DOHH2 (cell line): Measurements from ENCODE around the gene ZNF862.

Source experiments
- H3F3A ChIP-seq: fragments of 200-600 bp; sonication (generic), shearing (Covaris generic); 2 replicates; pipeline ENCODE4 v1.6.0; 2016; ENCODE audit warnings: antibody characterized with exemption, mild to moderate bottlenecking; ENCODE audit not compliant: control insufficient read depth, insufficient read depth
- H3K27ac ChIP-seq: fragments of 200-600 bp; sonication (generic); 2 replicates; pipeline ENCODE4 v1.5.1; 2014; ENCODE audit warnings: low read depth, mild to moderate bottlenecking, low read length, moderate library complexity
- H3K27me3 ChIP-seq: fragments of 200-600 bp; sonication (generic); 2 replicates; pipeline ENCODE4 v1.6.1; 2014; ENCODE audit warnings: mild to moderate bottlenecking, low read length, mixed read lengths; ENCODE audit not compliant: control insufficient read depth
- H3K36me3 ChIP-seq: fragments of 200-600 bp; sonication (generic); 2 replicates; pipeline ENCODE4 v1.6.1; 2014; ENCODE audit warnings: mild to moderate bottlenecking, low read length, moderate library complexity, mixed read lengths; ENCODE audit not compliant: control insufficient read depth
- H3K4me1 ChIP-seq: fragments of 200-600 bp; sonication (generic); 2 replicates; pipeline ENCODE4 v1.6.1; 2014; ENCODE audit warnings: mild to moderate bottlenecking, low read length, mixed read lengths; ENCODE audit not compliant: control insufficient read depth
- H3K4me2 ChIP-seq: fragments of 200-600 bp; sonication (generic); 2 replicates; pipeline ENCODE4 v1.6.0; 2014; ENCODE audit warnings: mild to moderate bottlenecking, low read length, moderate library complexity
- H3K4me3 ChIP-seq: fragments of 200-600 bp; sonication (generic); 2 replicates; pipeline ENCODE4 v1.5.1; 2014; ENCODE audit warnings: mild to moderate bottlenecking, low read length, mixed read lengths
- H3K79me2 ChIP-seq: fragments of 200-600 bp; sonication (generic); 2 replicates; pipeline ENCODE4 v1.6.1; 2014; ENCODE audit warnings: mild to moderate bottlenecking, low read length, mixed read lengths; ENCODE audit not compliant: control insufficient read depth
- H3K9me2 ChIP-seq: fragments of 200-600 bp; sonication (generic); replicated peaks from 2 replicates; pipeline ENCODE4 v1.6.1; 2014; ENCODE audit warnings: mild to moderate bottlenecking, low read length, mixed read lengths; ENCODE audit not compliant: control insufficient read depth
- H3K9me3 ChIP-seq: fragments of 200-600 bp; sonication (generic); 2 replicates; pipeline ENCODE4 v1.6.1; 2014; ENCODE audit warnings: antibody characterized with exemption, low read length, mixed read lengths; ENCODE audit not compliant: control insufficient read depth, insufficient read depth
- H4K20me1 ChIP-seq: fragments of 200-600 bp; sonication (generic); 2 replicates; pipeline ENCODE4 v1.6.0; 2014; ENCODE audit warnings: low read depth, mild to moderate bottlenecking, antibody characterized with exemption, low read length, moderate library complexity; ENCODE audit not compliant: control insufficient read depth, insufficient read depth
- EZH2phosphoT487 ChIP-seq: fragments of 200-600 bp; sonication (generic); IDR thresholded peaks from 2 replicates; pipeline ENCODE4 v1.6.1; 2017; ENCODE audit warnings: borderline replicate concordance, mild to moderate bottlenecking, antibody characterized with exemption, low read length, moderate library complexity, mixed read lengths
- TF ChIP-seq, protein P1 (sequence below): fragments of 200-600 bp; sonication (generic); IDR thresholded peaks from one replicate; pipeline ENCODE4 v1.5.1; 2014; ENCODE audit warnings: antibody characterized with exemption, mild to moderate bottlenecking, low read depth, low read length; ENCODE audit not compliant: poor library complexity, severe bottlenecking

ZNF862 gene

DNA sequence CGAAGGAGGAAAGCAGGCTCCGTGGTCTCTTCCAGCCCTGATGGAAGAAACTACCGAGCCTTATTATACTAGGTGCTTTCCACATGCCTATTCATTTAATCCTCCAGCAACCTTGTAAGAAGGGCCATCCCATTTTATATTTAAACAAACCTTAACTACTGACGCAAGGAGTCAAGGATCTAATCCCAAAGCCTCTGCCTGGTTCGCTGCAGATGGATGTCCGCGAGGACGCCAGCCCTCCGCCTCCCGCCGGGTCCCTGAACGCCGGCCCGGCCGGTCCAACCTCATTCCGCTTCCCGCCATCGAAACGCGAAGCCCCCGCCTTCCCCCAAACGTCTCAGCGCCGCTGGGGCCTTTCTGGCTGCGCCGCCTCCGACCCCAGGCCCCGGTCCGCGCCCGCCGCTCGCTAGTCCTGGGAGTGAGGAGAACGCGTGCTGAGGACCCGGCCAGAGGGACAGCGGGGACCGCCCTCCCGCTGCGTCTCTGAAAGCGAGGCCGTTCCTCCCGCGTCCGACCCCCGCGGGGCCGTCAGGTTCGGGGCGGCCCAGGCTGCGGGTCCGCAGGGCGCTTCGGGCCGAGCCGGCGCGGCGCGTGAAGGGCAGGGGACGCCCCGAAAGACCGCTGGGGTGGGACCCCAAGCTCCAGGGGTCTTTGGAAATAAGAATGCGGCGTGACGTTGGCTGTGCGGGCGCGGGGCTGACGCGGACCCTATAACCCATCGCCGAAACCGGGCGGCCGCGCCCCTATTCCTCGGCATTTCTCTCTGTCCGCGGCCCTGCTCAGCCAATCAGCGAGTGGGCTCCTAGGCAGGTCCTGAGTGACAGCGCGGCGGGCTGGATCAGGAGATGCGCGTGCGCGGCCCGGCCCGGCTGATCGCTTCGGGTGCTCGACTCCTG is 35.1 kb downstream of the ZNF862 start, which contains the start of gene ATP6V0E2:
TSS of gene ATP6V0E2 (plus strand) at position 896 of the 896 bp plus-strand sequence. CDS start 97 bp downstream, outside the sequence.
- H3K4me1 ChIP-seq = peaks cover 42% of the 10 kb centered on the region
- TF ChIP-seq, protein P1, sequence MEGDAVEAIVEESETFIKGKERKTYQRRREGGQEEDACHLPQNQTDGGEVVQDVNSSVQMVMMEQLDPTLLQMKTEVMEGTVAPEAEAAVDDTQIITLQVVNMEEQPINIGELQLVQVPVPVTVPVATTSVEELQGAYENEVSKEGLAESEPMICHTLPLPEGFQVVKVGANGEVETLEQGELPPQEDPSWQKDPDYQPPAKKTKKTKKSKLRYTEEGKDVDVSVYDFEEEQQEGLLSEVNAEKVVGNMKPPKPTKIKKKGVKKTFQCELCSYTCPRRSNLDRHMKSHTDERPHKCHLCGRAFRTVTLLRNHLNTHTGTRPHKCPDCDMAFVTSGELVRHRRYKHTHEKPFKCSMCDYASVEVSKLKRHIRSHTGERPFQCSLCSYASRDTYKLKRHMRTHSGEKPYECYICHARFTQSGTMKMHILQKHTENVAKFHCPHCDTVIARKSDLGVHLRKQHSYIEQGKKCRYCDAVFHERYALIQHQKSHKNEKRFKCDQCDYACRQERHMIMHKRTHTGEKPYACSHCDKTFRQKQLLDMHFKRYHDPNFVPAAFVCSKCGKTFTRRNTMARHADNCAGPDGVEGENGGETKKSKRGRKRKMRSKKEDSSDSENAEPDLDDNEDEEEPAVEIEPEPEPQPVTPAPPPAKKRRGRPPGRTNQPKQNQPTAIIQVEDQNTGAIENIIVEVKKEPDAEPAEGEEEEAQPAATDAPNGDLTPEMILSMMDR = no peak
- 0 out of 2 replicates have a peak, but pooled peaks have one; percentile 61 for TF ChIP-seq EZH2phosphoT487

DNA sequence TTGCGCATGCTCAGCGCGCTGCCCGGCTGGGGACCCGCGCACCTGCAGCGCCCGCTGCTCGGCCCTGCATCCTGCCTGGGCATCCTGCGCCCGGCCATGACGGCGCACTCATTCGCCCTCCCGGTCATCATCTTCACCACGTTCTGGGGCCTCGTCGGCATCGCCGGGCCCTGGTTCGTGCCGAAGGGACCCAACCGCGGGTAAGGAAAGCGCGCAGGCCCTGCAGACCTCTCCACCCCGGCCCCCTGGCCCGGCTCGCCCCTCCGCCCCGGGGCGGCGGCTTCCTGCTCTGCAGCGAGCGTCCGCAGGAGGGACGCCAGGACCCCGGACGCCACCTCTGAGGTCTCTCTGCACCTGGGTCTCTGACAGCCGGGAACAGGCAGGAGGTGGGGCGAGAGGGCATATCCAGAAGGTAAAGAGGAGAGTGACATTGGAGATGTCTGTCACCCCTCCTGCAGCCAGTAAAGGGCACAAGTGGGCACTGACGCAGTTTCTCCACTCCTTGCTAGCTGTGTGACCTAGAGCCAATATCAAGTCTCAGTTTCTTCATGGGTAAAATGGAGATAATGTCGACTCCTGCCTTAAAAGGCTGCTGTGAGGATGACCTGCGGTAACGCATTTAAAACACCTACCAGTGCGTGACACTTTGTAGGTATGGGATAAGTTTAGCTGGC is 35.9 kb downstream of the ZNF862 start:
- peaks cover 40% of the 10 kb centered on the region for H3K4me1 ChIP-seq
- no peak overlapping the region for H3K27ac ChIP-seq
- peaks cover 2% of the 10 kb centered on the region; the same call in 1 of the 2 replicates for H4K20me1 ChIP-seq
- no peaks in the 10 kb centered on the region for H3K27me3 ChIP-seq
- H3K4me2 ChIP-seq = peak overlapping the region; percentile 74
- H3K36me3 ChIP-seq = peaks cover 9% of the 10 kb centered on the region
- peaks cover 10% of the 10 kb centered on the region; the same call in 1 of the 2 replicates for H3F3A ChIP-seq
- peak overlapping the region; percentile 86 for H3K4me3 ChIP-seq
- no peaks in the 10 kb centered on the region for H3K9me3 ChIP-seq
- peaks cover 21% of the 10 kb centered on the region for H3K79me2 ChIP-seq
- TF ChIP-seq, protein P1 = peak; percentile 20
- TF ChIP-seq EZH2phosphoT487 = no peak
- no peaks in the 10 kb centered on the region for H3K9me2 ChIP-seq

More for the DNA sequence above, 35.1 kb downstream of the ZNF862 start, which contains the start of gene ATP6V0E2:
- no peaks in the 10 kb centered on the region for H3K9me3 ChIP-seq
- no peaks in the 10 kb centered on the region for H3K9me2 ChIP-seq
- H3K36me3 ChIP-seq = peaks cover 9% of the 10 kb centered on the region
- peaks cover 2% of the 10 kb centered on the region; the same call in 1 of the 2 replicates for H4K20me1 ChIP-seq
- H3K27me3 ChIP-seq = no peaks in the 10 kb centered on the region
- peak within 1 kb of the TSS; percentile 27 for H3K27ac ChIP-seq
- H3F3A ChIP-seq = peaks cover 10% of the 10 kb centered on the region; the same call in 1 of the 2 replicates
- H3K79me2 ChIP-seq = peaks cover 21% of the 10 kb centered on the region
- peak within 1 kb of the TSS; percentile 74 for H3K4me2 ChIP-seq
- peak within 1 kb of the TSS; percentile 86 for H3K4me3 ChIP-seq

DNA sequence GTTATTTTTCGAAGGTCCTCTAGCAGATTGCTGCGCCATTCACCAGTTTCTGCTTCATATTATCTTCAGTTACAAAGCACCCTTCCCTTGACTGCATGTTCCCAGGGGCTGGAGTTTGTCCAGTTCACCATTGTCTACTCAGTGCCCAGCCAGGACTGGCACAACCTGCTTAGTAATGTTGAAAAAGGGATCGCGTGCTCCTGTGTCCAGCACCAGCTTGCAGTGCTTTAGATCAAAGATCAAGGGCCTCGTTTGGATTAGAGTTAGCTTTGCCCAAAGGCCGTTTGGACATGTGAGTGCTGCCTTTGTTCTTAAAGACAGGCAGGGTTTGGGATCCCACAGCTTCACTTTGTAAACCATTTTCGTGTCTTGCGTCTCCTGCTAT is 36.5 kb downstream of the ZNF862 start:
- Histone ChIP-seq H3K36me3 (peaks cover 9% of the 10 kb centered on the region), H3K9me2 (no peaks in the 10 kb centered on the region), H3K27ac (no peak overlapping the region), H3K4me3 (peak overlapping the region; percentile 86), H3K4me2 (peak overlapping the region; percentile 74), H4K20me1 (peaks cover 2% of the 10 kb centered on the region; the same call in 1 of the 2 replicates), H3K79me2 (peaks cover 21% of the 10 kb centered on the region), H3F3A (peaks cover 10% of the 10 kb centered on the region; the same call in 1 of the 2 replicates), H3K27me3 (no peaks in the 10 kb centered on the region), H3K9me3 (no peaks in the 10 kb centered on the region), H3K4me1 (peaks cover 40% of the 10 kb centered on the region)
- TF ChIP-seq, protein P1 = no peak
- no peak for TF ChIP-seq EZH2phosphoT487
